Measurements from ENCODE around the gene DNAJC13.

DNA sequence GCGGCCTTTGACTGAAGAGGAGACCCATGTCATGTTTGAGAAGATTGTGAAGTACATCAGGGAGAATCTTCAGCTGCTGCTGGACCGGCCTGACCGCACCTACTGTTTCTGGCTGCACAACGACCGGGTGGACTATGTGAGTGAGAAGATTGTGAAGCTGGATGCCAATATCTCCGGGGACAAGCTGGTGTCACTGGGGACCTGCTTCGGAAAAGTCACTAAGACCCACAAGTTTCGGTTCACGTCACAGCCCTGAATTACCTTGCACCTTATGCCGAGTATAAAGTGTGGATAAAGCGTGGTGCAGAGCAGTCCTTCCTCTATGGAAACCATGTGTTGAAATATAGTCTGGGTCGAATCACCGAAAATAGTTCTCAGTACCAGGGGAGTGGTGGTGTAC is 16.0 kb upstream of the DNAJC13 start:
- TF ChIP-seq, protein P1, sequence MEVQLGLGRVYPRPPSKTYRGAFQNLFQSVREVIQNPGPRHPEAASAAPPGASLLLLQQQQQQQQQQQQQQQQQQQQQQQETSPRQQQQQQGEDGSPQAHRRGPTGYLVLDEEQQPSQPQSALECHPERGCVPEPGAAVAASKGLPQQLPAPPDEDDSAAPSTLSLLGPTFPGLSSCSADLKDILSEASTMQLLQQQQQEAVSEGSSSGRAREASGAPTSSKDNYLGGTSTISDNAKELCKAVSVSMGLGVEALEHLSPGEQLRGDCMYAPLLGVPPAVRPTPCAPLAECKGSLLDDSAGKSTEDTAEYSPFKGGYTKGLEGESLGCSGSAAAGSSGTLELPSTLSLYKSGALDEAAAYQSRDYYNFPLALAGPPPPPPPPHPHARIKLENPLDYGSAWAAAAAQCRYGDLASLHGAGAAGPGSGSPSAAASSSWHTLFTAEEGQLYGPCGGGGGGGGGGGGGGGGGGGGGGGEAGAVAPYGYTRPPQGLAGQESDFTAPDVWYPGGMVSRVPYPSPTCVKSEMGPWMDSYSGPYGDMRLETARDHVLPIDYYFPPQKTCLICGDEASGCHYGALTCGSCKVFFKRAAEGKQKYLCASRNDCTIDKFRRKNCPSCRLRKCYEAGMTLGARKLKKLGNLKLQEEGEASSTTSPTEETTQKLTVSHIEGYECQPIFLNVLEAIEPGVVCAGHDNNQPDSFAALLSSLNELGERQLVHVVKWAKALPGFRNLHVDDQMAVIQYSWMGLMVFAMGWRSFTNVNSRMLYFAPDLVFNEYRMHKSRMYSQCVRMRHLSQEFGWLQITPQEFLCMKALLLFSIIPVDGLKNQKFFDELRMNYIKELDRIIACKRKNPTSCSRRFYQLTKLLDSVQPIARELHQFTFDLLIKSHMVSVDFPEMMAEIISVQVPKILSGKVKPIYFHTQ (CRISPR knock-in tag; IDR thresholded peaks at IDR 0.05) = no peak
- TF ChIP-seq, protein P2, sequence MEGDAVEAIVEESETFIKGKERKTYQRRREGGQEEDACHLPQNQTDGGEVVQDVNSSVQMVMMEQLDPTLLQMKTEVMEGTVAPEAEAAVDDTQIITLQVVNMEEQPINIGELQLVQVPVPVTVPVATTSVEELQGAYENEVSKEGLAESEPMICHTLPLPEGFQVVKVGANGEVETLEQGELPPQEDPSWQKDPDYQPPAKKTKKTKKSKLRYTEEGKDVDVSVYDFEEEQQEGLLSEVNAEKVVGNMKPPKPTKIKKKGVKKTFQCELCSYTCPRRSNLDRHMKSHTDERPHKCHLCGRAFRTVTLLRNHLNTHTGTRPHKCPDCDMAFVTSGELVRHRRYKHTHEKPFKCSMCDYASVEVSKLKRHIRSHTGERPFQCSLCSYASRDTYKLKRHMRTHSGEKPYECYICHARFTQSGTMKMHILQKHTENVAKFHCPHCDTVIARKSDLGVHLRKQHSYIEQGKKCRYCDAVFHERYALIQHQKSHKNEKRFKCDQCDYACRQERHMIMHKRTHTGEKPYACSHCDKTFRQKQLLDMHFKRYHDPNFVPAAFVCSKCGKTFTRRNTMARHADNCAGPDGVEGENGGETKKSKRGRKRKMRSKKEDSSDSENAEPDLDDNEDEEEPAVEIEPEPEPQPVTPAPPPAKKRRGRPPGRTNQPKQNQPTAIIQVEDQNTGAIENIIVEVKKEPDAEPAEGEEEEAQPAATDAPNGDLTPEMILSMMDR (IDR thresholded peaks at IDR 0.05) = no peak
- TF ChIP-seq, protein P3, sequence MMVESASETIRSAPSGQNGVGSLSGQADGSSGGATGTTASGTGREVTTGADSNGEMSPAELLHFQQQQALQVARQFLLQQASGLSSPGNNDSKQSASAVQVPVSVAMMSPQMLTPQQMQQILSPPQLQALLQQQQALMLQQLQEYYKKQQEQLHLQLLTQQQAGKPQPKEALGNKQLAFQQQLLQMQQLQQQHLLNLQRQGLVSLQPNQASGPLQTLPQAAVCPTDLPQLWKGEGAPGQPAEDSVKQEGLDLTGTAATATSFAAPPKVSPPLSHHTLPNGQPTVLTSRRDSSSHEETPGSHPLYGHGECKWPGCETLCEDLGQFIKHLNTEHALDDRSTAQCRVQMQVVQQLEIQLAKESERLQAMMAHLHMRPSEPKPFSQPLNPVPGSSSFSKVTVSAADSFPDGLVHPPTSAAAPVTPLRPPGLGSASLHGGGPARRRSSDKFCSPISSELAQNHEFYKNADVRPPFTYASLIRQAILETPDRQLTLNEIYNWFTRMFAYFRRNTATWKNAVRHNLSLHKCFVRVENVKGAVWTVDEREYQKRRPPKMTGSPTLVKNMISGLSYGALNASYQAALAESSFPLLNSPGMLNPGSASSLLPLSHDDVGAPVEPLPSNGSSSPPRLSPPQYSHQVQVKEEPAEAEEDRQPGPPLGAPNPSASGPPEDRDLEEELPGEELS (CRISPR knock-in tag; IDR thresholded peaks at IDR 0.05) = no peak
- no peak for TF ChIP-seq ETV6 (CRISPR knock-in tag; IDR thresholded peaks at IDR 0.05)
- no peak for TF ChIP-seq CREB1 (CRISPR knock-in tag; IDR thresholded peaks at IDR 0.05)
- no peak for TF ChIP-seq SMAD3 (CRISPR knock-in tag; IDR thresholded peaks at IDR 0.05; ENCODE audit: borderline replicate concordance)
- no peak for TF ChIP-seq PREB (CRISPR knock-in tag; IDR thresholded peaks at IDR 0.05; ENCODE audit: borderline replicate concordance)
- TF ChIP-seq, protein P4, sequence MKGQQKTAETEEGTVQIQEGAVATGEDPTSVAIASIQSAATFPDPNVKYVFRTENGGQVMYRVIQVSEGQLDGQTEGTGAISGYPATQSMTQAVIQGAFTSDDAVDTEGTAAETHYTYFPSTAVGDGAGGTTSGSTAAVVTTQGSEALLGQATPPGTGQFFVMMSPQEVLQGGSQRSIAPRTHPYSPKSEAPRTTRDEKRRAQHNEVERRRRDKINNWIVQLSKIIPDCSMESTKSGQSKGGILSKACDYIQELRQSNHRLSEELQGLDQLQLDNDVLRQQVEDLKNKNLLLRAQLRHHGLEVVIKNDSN (CRISPR knock-in tag; IDR thresholded peaks at IDR 0.05) = no peak
